Jurkat, Clone E6-1 (cell line): ENCODE measurements around the gene ACVR1.
"Not testable (repeated sequence)": the region's sequence is repeated elsewhere in the genome, so short reads cannot be mapped to it uniquely, and the experiment has no call there.

Experiments
- DNase-seq: peaks from one replicate; pipeline ENCODE4 v3.0.0-alpha.2; 2011; ENCODE audit warnings: low read depth, low spot score
- H3K4me3 ChIP-seq: 2 replicates; pipeline ENCODE4 v1.5.1; 2011; ENCODE audit warnings: mild to moderate bottlenecking, low read length, control low read depth, moderate library complexity

The ACVR1 gene

DNA sequence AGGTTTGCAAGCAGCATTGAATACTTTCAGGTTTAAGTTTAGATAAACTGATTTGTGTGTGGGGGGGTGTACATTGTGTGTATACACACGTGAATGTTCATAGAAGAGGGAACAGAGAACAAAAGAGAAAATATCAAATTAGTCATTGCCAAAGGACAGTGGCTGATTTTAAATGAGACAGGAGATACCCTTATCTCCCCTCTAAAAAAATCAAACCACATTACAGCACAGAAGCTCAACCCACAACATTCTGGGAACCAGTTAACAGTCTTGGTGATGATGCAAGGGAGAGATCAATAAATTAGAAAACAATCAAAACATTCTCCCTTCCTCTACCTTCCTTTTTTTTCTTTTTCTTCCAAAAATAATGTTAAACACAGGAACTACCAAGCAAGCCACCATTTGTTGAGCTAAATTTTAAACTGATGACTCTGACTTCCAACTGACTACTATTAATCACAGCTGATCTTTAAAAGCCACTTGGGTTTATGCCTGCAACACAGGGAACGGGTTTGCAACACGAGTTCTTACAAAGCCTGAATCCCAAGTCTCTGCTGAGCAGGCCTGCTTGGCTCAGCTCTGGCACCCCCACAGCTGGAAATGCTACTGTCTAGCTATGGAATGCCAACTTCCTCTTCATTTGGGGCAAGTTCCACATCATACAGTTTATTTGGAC, 128.3 kb downstream of the ACVR1 start:
- H3K4me3 ChIP-seq, result no peak overlapping the region
- DNase-seq, result no peak

DNA sequence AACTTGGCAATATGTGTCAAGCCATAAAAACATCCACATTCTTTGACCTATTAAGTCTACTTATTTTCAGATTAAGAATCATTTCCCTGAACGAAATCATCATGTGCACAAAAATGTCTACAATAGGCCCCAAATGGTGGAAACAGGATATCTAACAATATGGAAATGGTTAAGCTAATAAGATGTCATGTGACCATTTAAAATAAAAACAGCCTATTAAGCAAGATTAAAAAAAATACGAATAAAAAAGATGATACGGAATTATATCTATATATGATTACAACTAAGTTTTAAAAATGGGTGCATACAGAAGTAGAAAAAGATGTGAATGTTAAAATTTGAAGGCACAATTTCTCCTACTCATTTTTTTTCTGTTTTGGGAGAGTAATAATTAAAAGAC, 128.8 kb downstream of the ACVR1 start:
- DNase-seq, result no peak
- no peak overlapping the region for H3K4me3 ChIP-seq

DNA sequence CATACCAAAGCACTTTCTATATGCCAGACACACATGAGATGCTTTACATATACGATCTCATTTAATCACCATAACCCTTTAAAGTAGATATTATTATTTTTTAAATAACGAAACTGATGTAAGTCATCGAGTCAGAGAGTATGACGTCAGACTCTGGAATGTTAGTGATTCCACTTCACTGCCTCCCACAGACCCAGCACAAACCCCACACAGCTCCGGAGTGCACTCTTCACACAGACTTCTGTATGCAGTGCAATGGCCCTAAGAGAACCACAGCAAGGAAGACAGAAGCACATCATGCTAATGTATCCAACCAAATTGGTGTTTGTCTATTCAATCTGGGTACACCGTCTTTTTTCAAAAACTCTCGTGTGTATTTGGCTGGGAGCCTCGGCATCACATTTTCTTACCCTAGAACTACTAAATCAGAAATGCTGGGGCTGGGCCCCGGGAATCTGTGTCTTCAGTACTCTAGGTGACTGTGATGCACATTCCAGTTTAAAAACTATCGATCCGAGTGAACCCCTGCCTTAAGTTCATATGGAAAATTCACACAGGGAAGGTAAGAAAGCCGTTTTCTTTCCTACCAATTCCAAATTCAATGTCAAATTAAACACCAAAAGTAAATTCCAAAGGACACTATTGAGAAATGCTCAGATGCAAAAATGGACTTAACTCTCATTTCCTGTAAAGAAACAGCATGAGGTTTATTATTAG, 129.7 kb downstream of the ACVR1 start:
- no peak for DNase-seq
- H3K4me3 ChIP-seq, result no peak overlapping the region

DNA sequence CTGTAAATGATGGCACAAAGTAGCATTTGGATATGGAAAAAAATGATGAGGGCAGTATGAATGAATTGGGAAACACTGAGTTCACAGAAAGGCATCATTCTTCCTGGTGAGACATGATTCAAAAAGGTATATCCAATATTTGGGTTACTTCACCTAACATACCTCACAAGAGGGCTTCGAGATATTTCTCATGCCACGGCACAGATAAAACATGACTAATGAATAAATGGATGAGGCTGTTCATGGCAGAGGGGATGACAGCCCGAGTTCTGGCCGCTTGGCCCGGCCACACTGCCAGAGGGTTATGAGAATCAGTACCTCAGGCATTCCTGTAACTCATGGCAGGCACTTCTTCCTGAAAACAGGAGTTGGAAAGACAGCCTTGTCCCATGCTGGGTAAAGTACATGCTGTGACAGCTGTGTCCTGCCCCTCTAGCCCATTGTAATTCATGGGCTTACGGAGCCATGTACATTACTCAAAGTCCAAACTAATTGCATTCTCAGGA, 131.5 kb downstream of the ACVR1 start:
- DNase-seq, result no peak
- H3K4me3 ChIP-seq, result no peak overlapping the region

DNA sequence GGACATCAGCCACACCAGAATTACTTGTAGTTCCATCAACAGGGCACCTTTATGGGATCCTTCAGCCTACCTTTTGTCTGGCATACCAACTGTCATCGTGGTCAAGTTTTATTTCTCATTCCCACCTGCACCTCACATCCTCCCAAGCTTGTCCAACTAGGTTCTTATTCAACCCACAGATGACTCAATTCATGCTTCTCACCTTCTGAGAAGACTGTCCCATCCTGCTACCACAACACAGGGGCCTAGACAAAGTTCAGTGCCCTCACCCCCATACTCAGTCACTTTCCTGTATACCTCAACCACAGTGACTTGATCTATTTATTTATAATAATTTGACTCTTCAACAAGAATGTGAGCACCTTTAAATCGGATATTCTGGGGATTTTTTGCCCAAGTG, 133.1 kb downstream of the ACVR1 start:
- no peak overlapping the region for H3K4me3 ChIP-seq
- DNase-seq, result no peak

DNA sequence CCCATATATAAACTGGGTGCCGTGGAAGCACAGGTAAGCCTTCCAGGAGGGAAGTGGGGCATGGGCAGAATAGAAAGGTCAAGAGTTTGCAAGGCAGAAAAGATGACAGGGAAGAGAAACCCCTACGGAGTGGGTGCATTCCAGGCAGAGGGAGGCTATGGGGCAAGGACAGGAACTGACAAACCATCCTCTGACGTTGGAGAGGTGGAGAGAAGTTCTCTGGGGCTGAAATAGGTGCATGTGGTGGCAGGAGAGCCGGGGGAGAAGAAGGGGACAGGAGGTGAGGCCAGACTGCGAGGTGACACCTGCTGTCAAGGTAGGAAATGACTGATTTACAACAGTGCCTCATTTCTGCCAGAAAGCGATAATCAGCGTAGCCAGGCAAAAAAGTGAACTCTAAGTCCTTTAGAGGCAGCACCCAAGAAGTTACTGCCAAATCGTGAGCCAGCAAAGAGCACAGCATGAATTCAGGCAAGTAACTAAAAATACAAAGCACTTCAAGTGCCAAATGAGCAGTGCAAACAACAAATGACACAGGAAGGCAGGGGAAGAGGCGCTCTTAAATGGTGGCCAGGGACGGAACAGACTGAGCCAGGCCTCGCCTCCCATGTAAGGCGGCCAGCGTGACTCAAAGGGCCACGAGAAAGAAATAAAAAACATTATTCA, 134.2 kb downstream of the ACVR1 start:
- DNase-seq, result no peak
- H3K4me3 ChIP-seq, result no peak overlapping the region

DNA sequence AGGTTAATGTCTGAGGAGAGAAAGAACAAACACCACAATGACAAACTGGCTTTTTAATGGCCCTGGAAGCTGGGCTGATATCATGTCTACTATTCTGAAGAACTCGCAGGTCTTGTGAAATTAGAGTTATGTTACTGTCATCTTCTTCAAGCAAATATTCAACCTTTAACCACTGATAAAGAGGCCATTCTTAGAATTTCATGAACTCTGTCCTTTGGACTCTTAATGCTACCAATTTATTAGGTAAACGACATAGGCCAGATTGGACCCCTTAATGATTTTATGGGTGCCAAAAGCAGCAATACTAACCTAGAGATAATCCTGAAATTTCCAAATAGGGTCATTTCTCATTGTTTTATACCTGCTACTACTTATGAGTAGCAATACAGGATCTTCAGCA, 138.5 kb downstream of the ACVR1 start:
- no peak for DNase-seq
- H3K4me3 ChIP-seq, result no peak overlapping the region

DNA sequence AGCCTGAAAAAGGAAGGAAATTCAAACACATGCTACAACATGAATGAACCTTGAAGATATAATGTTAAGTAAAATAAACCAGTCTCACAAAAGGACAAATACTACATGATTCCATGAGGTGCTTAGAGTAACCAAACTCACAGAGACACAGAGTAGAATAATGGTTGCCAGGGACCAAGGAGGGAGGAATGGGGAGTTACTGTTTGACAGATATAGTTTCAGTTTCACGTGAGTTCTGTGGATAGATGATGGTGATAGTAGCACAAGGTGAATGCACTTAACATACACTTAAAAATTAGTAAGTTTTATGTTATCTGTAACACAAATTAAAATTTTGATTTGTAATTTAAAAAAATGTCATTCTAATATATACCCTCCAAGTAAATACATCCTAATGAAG, 140.6 kb downstream of the ACVR1 start:
- H3K4me3 ChIP-seq, result no peak overlapping the region
- DNase-seq, result no peak

DNA sequence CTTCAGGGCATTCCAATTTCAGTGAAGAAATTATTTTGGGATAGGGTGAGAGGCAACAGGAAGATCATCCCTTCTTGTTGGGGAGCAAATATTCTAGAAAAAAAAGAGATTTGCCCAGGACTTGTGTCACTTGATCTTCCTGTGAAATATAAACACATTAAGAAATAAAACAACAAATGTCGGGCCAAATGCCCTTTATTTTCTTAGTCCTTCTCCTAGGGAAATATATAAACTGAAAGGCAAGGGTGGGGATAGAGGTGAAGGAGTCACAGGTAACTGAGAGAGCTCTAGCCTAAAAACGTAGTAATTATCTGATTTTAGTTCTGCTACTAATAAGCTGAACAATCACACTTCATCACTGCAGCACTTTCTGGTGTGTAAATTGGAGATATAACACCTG, 142.9 kb downstream of the ACVR1 start:
- DNase-seq, result no peak
- no peak overlapping the region for H3K4me3 ChIP-seq

DNA sequence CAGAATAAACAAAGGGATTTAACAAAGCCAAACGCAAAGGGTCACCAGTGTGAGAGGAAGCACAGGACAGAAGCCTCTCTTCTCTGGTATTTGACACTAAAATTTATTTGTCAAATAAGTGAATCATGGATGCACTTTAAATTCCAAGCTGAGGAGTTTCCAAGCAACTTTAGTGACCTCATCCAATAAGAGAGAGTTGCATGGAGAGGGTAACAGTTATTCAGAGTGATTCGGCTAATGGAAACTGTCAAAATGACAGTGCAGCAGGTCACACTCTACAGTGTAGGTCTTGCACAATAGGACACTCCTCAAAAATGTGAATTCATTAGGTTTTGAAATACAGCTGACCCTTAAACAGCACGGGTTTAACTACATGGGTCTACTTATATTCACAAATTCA, 143.5 kb downstream of the ACVR1 start:
- no peak overlapping the region for H3K4me3 ChIP-seq
- DNase-seq, result no peak

DNA sequence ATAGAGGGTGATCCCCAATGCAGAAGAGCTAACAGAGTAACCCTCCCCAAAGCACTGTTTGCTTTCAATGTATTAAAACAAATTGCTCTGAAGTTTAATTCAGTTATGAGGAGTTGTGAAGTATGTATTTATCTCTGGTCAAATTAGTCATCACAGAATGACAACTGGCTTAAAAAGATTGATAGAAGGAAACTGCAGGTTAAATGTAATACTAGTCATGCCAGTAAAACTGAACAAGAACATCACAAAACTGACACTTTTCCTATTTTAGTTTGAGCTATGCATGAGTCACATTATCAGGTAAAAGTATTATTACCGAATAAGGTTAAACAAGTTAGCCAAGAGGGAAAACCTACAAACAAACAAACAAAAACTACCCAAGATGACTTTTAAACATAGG, 148.4 kb downstream of the ACVR1 start:
- H3K4me3 ChIP-seq, result no peak overlapping the region
- no peak for DNase-seq

DNA sequence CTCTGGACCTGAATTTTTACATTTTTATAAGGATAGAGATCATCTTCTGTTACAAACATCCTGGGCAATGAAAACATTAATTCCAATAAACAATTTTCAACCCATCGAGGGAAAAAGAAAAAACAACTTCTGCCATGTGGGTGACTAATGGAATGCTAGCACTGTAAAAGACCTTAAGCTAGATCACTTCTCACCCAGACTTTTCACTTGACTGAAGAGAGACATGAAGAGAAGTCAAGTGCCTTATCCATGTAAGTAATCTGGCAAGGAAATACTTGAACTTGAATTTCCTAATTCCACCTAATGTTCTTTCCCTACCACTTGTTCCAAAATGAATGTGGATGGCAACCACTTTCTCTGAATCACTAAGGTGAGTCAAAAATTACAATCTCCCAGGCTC, 149.2 kb downstream of the ACVR1 start:
- H3K4me3 ChIP-seq, result no peak overlapping the region
- DNase-seq, result no peak

DNA sequence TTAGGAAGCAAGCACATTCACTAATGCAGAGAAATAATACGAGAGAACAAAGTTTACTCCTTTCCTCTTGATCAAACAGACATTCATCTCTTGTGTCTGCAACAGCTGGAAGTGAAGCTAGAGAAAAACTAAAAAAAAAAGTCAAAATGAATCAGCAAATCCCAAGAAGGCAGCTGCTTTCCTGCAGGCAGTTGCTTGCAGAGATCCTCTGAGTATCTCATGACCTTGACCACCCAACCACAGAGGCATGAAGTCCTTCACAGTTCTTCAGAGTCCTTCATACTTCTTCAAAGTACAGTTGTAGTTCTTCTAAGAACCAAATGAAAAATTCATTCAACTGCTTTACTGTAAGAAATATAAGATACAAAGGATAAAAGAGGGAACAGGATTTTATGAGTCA, 150.3 kb downstream of the ACVR1 start:
- DNase-seq, result no peak
- H3K4me3 ChIP-seq, result no peak overlapping the region

DNA sequence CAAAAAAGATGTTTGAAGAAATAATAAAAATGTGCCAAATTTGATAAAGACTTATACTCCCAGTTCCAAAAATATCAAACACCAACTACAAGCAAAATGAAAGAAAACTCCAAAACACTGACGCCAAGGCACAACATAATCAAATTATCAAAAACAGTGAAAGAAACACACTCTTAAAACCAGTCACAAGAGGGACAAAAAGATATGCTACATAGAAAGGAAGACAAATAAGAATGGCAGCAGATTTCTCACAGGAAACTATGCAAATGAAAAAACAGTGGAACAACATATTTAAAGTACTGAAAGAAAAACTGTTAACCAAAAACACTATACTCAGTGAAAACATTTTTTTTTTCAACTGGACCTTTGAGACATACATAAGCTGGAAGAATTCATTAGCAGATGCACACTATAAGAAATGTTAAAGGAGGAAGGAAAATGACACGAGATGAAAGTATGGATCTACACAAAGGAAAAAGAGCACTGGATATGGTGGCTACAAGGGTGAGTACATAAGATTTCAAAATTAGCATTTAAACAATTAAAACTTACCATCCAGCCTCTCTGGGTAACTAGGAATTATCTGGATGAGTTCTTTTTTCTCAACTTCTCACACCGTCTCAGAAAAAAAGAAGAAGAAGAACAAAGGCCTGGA, 153.4 kb downstream of the ACVR1 start:
- no peak overlapping the region for H3K4me3 ChIP-seq
- no peak for DNase-seq

DNA sequence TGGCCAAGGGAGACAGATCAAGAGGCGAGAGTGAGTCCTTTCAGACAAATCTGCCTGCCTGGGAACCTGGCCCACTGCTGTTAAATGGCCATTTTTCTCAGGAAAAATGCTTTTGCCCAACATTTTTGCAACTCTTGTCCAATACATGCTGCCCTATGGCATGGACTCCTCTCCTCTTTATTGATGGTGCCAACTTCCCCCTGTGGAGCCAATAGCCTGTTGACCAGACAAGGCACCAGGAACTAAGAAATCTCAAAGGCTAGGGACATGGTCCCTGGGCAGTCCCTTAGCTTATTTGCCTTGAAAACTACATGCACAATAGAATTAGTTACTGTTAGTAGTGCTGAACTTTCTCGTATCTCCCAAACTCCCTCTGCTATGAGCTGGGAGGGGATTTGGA, 155.6 kb downstream of the ACVR1 start:
- DNase-seq, result no peak

DNA sequence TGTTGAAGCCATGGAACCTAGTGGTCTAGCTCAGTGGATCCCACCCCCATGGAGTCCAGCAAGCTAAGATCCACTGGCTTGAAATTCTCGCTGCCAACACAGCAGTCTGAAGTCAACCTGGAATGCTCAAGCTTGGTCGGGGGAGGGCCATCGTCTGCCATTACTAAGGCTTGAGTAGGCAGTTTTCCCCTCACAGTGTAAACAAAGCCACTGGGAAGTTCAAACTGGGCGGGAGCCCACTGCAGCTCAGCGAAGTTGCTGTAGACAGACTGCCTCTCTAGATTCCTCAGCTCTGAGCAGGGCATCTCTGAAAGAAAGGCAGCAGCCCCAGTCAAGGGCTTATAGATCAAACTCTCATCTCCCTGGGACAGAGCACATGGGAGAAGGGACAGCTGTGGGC, 171.5 kb downstream of the ACVR1 start:
- H3K4me3 ChIP-seq, DNase-seq: not testable (repeated sequence)

More for the DNA sequence above, 155.6 kb downstream of the ACVR1 start:
- no peak overlapping the region for H3K4me3 ChIP-seq

DNA sequence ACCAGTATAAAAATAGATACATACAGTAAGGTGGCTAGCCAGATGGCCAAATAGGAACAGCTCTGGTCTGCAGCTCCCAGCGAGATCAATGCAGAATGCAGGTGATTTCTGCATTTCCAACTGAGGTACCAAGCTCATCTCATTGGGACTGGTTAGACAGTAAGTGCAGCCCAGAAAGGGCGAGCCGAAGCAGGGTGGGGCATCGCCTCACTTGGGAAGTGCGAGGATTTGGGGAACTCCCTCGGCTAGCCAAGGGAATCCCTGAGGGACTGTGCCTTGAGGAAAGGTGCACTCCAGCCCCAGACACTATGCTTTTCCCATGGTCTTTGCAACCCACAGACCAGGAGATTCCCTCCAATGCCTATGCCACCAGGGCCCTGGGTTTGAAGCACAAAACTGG, 172.0 kb downstream of the ACVR1 start:
- not testable (repeated sequence) for H3K4me3 ChIP-seq, DNase-seq

DNA sequence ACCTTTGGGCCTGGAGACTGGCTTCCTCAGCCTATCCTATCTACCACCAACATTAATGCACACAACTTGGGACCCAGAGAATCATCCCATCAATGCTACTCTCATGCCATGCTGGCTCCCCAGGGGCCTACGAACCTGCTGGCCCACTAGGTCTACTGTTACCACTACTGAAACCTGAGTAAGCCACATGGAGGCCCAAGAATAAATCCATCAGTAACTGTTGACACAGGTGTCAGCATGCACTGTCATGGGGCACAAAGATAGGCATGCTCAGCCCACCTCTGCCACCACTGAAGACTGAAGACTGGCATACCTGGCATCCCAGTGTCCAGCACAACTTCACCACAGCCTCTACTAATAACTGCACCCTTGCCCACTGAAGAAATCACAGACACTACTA, 176.3 kb downstream of the ACVR1 start:
- no peak overlapping the region for H3K4me3 ChIP-seq
- DNase-seq, result no peak

DNA sequence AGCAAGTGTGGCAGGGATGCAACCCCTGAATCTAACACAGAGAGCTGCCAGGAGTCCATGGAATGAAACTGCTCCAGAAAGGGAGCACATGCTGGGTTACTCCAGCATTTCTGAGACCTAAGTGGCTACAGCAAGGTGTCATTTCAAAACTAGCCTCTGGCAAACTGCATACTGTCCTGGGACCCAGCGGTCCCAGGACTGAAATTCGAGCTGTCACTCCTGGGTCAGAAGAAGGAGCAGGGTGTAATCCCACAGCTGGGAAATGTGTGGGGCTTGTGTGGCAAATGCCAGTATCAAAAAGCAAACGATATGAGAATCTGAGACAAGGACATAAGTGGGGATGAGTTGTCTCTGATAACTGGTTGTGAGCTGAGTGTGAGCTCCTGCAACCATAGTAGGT, 177.1 kb downstream of the ACVR1 start:
- no peak for DNase-seq
- no peak overlapping the region for H3K4me3 ChIP-seq

DNA sequence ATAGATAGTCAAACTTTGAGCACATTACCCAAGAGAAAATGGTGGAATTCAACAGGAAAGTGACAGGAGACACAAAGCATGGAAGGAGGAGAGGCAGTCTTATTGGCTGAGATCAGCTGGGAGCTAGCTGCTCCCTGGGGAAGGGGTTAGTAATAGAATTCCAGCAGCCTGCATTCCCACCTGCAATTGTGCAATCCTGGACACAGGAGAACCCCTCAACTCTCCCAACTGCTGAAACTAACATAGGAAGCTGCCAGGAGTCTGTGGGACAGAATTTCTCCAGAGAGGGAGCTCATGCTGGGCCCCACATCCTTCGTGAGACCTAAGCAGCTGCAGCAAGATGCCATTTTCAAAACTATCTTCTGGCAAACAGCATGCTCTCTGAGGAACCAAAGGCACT, 177.7 kb downstream of the ACVR1 start:
- no peak overlapping the region for H3K4me3 ChIP-seq
- DNase-seq, result no peak
